ENCODE results near the gene GPR176.

- no peak for TF ChIP-seq REST (IDR thresholded peaks at IDR 0.05; ENCODE audit: low read depth, low read length)
- peak; percentile 59 for TF ChIP-seq CTCF (IDR thresholded peaks at IDR 0.05)
- TF ChIP-seq EZH2phosphoT487 (IDR thresholded peaks at IDR 0.05; ENCODE audit: borderline replicate concordance, low read depth), result no peak
- no peak for TF ChIP-seq POLR2AphosphoS5 (IDR thresholded peaks at IDR 0.05; ENCODE audit: low read depth, low read length)
- TF ChIP-seq CHD2 (IDR thresholded peaks at IDR 0.05; ENCODE audit: low read length, partially characterized antibody), result no peak
- TF ChIP-seq SMC3 (IDR thresholded peaks at IDR 0.05; ENCODE audit: low read depth, low read length), result peak; percentile 39
- no peak for TF ChIP-seq JUND (IDR thresholded peaks at IDR 0.05)
- TF ChIP-seq MXI1 (IDR thresholded peaks at IDR 0.05; ENCODE audit: low read depth, low read length), result no peak
- TF ChIP-seq EP300 (IDR thresholded peaks at IDR 0.05; ENCODE audit: borderline replicate concordance in 1 of 2, low read depth in 1 of 2, low read length in 1 of 2), result no peak
- TF ChIP-seq RAD21 (IDR thresholded peaks at IDR 0.05; ENCODE audit: low read length), result peak; percentile 68
- no peak for TF ChIP-seq GABPA (IDR thresholded peaks at IDR 0.05; ENCODE audit: low read depth)
- TF ChIP-seq USF2 (IDR thresholded peaks at IDR 0.05; ENCODE audit: borderline replicate concordance, low read depth, low read length), result no peak
Measured at GRCh38 chr15:39887832-39888231, 32.2 kb downstream of the GPR176 start.

Data from SK-N-SH (cell line).